CD4-positive, alpha-beta T cell treated with Interferon alpha-2 for 1 hour (primary cell): ENCODE results near the gene PROZ.

ENCODE experiments used
- DNase-seq, 2 donors: peaks; one replicate each; pipeline ENCODE4 v3.0.0-alpha.2; 2020 to 2022

Gene PROZ

DNA sequence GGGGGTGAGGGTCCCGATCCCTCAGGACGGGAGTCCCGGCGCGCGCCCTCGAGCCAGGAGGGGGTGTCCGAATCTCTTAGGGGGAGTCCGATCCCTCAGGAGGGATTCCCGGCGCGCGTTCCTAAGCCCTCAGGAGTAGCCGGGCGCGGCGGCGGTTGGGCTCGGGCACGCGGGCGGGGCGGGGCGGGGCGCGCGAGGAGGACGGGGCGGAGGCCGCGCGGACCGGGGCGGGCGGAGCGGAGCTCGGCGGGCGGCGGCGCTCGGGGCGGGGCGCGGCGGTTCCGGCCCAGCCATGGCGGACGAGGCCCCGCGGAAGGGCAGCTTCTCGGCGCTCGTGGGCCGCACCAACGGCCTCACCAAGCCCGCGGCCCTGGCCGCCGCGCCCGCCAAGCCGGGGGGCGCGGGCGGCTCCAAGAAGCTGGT is 50.9 kb downstream of the PROZ start, which contains the start of gene CUL4A:
TSS of gene CUL4A (plus strand) at position 278 of the 423 bp plus-strand sequence. CDS start at position 293, 15 bp downstream.
- DNase-seq: peak; percentile 64 to 80

DNA sequence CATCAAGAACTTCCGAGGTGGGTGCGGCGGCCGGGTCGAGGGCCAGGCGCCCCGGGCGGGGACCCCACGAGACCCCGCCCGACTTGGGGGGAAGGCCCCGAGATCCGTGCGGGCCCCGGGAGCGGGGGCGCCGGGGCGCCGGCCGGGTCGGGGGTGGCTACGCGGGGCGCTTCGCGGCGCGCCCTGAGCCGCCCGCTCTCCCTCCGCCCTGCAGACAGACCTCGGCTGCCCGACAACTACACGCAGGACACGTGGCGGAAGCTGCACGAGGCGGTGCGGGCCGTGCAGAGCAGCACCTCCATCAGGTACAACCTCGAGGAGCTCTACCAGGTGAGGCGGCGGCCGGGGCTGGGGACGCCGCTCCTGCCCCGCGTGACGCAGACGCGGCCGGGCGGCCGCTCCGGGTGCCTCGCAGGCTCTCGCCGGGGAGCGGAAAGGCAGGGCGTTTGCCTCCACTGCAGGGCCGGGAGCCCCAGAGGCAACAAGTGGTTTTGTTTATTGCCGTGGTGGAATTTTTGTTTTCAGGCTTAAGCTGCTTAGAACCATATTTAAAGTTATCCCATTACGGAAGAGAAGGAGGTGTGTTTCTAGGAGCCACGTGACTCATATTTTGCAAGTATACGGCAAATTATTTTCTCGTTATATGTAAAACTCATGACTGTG is 51.4 kb downstream of the PROZ start:
- DNase-seq: peak; percentile 75 to 83

- DNase-seq: no peak
Observed at GRCh38 chr13:113210833-113211232, 52.4 kb downstream of the PROZ start.

GRCh38 chr13:113211774-113212173 is 53.3 kb downstream of the PROZ start:
- DNase-seq: peak in 1 of 2 donors; percentile 18

GRCh38 chr13:113216254-113217048 is 58.0 kb downstream of the PROZ start:
- DNase-seq: no peak

GRCh38 chr13:113218586-113218985 is 60.1 kb downstream of the PROZ start:
- DNase-seq: no peak

GRCh38 chr13:113219256-113219940 is 61.0 kb downstream of the PROZ start:
- no peak for DNase-seq

GRCh38 chr13:113220141-113220598 is 61.7 kb downstream of the PROZ start:
- no peak for DNase-seq

- peak in 1 of 2 donors; percentile 16 for DNase-seq
Observed at GRCh38 chr13:113220877-113221276, 62.4 kb downstream of the PROZ start.
